SK-N-SH (cell line): ENCODE results near the gene SARDH. TPM values are rescaled to one million over a fixed set of nuclear protein-coding genes. Genes with fewer than 3 reads are reported as not detected.
A peak's percentile ranks its signal among the peaks of the same experiment; 100 is the strongest.

Experiments
- CTCF ChIA-PET: fragments of 300-600, 350-600 bp; formaldehyde crosslinking; extraction: SDS; loops from one replicate; lab custom pipeline; 2021; lab: Yijun Ruan, JAX
- POLR2A ChIA-PET: fragments of 350-600 bp; sonication (Branson Sonifier 250); formaldehyde crosslinking; extraction: SDS; loops from one replicate; lab custom pipeline; 2020; ENCODE audit warnings: antibody characterized with exemption, inconsistent platforms; lab: Yijun Ruan, JAX
- DNase-seq: peaks from one replicate; pipeline ENCODE4 v3.0.0; 2012
- H2AFZ ChIP-seq: fragments of 200-600 bp; sonication (generic); 2 replicates; pipeline ENCODE4 v1.8.1; 2016; ENCODE audit warnings: antibody characterized with exemption, mild to moderate bottlenecking, low read depth
- H3F3A ChIP-seq: fragments of 200-600 bp; sonication (generic); replicated peaks from 2 replicates; pipeline ENCODE3; 2016; ENCODE audit warnings: antibody characterized with exemption, mild to moderate bottlenecking; ENCODE audit not compliant: insufficient read depth
- H3K27ac ChIP-seq, 2 experiments: fragments of 200-500 bp in 1 of 2; fragments of 200-600 bp in 1 of 2; sonication (Bioruptor generic) in 1 of 2; sonication (generic), shearing (Covaris generic) in 1 of 2; 2 replicates each; pipeline versions ENCODE4 v1.5.1 to v1.6.1; 2014 to 2016; ENCODE audit warnings: low read depth in 2 of 2, inconsistent platforms in 1 of 2, low read length in 1 of 2, mild to moderate bottlenecking in 1 of 2, mixed read lengths in 1 of 2
- H3K27me3 ChIP-seq: fragments of 200-600 bp; sonication (generic), shearing (Covaris generic); 2 replicates; pipeline ENCODE4 v1.6.1; 2016; ENCODE audit warnings: mixed run types; ENCODE audit not compliant: insufficient read depth
- H3K36me3 ChIP-seq, 2 experiments: fragments of 200-500 bp in 1 of 2; fragments of 200-600 bp in 1 of 2; sonication (Bioruptor generic) in 1 of 2; sonication (generic) in 1 of 2; replicated peaks in 1 of 2; 2 replicates each; pipeline versions ENCODE3 to v1.5.1; 2014 to 2016; ENCODE audit warnings: low read length in 1 of 2, mild to moderate bottlenecking in 1 of 2; ENCODE audit not compliant: insufficient read depth in 2 of 2, control insufficient read depth in 1 of 2
- H3K4me1 ChIP-seq, 2 experiments: fragments of 200-500 bp in 1 of 2; fragments of 200-600 bp in 1 of 2; sonication (Bioruptor generic) in 1 of 2; sonication (generic), shearing (Covaris generic) in 1 of 2; 2 replicates each; pipeline versions ENCODE4 v1.5.1 to v1.6.1; 2014 to 2016; ENCODE audit warnings: low read depth in 1 of 2, low read length in 1 of 2, mixed run types in 1 of 2; ENCODE audit not compliant: insufficient read depth in 2 of 2, control insufficient read depth in 1 of 2
- H3K4me2 ChIP-seq: fragments of 200-600 bp; sonication (generic), shearing (Covaris generic); 2 replicates; pipeline ENCODE4 v1.6.1; 2017; ENCODE audit warnings: mixed run types
- H3K4me3 ChIP-seq, 2 experiments: fragments of 200-500 bp in 1 of 2; fragments of 200-600 bp in 1 of 2; sonication (Bioruptor generic) in 1 of 2; sonication (generic), shearing (Covaris generic) in 1 of 2; 2 replicates each; pipeline versions ENCODE4 v1.5.1 to v1.8.1; 2014 to 2016; ENCODE audit warnings: low read depth in 2 of 2, inconsistent platforms in 1 of 2, low read length in 1 of 2, mild to moderate bottlenecking in 1 of 2, mixed read lengths in 1 of 2, moderate library complexity in 1 of 2
- H3K79me2 ChIP-seq: fragments of 200-600 bp; sonication (generic); 2 replicates; pipeline ENCODE4 v1.8.1; 2017; ENCODE audit warnings: mild to moderate bottlenecking; ENCODE audit not compliant: insufficient read depth
- H3K9ac ChIP-seq: fragments of 200-600 bp; sonication (generic); 2 replicates; pipeline ENCODE4 v1.6.1; 2017; ENCODE audit warnings: mixed run types
- H3K9me2 ChIP-seq: fragments of 200-600 bp; sonication (generic); 2 replicates; pipeline ENCODE4 v1.6.1; 2017; ENCODE audit warnings: mixed run types
- H3K9me3 ChIP-seq: fragments of 200-600 bp; sonication (generic); 2 replicates; pipeline ENCODE4 v1.6.1; 2017; ENCODE audit warnings: mixed run types, mild to moderate bottlenecking, moderate library complexity
- H4K20me1 ChIP-seq: fragments of 200-600 bp; sonication (generic); 2 replicates; pipeline ENCODE4 v1.6.1; 2017; ENCODE audit warnings: mild to moderate bottlenecking, mixed run types; ENCODE audit not compliant: insufficient read depth
- EP300 ChIP-seq, 2 experiments: IDR thresholded peaks; 2 replicates each; pipeline versions ENCODE4 v1.4.0 to v1.6.1; 2012; ENCODE audit warnings: borderline replicate concordance in 1 of 2, low read depth in 1 of 2, low read length in 1 of 2
- FOXM1 ChIP-seq: IDR thresholded peaks from 2 replicates; pipeline ENCODE4 v1.4.0; 2012; ENCODE audit warnings: low read depth, mild to moderate bottlenecking
- MEF2A ChIP-seq: IDR thresholded peaks from 2 replicates; pipeline ENCODE4 v1.4.0; 2012; ENCODE audit warnings: low read depth, borderline replicate concordance
- MXI1 ChIP-seq: IDR thresholded peaks from 2 replicates; pipeline ENCODE4 v1.6.1; 2012; ENCODE audit warnings: mild to moderate bottlenecking, low read depth, low read length, improper control_type of control experiment
- RAD21 ChIP-seq: IDR thresholded peaks from 2 replicates; pipeline ENCODE4 v1.6.1; 2012; ENCODE audit warnings: mild to moderate bottlenecking, low read length
- RCOR1 ChIP-seq: fragments of 150-350 bp; IDR thresholded peaks from 2 replicates; pipeline ENCODE4 v1.6.1; 2017; ENCODE audit warnings: antibody characterized with exemption, low read length
- RFX5 ChIP-seq: IDR thresholded peaks from 2 replicates; pipeline ENCODE4 v1.6.1; 2012; ENCODE audit warnings: mild to moderate bottlenecking, improper control_type of control experiment, low read length
- TCF12 ChIP-seq: IDR thresholded peaks from 2 replicates; pipeline ENCODE4 v1.4.0; 2012
- USF2 ChIP-seq: fragments of 150-350 bp; IDR thresholded peaks from 2 replicates; pipeline ENCODE4 v1.6.1; 2017; ENCODE audit warnings: antibody characterized with exemption, low read length, low read depth, borderline replicate concordance
- YY1 ChIP-seq: IDR thresholded peaks from 2 replicates; pipeline ENCODE4 v1.4.0; 2012; ENCODE audit warnings: low read depth, mild to moderate bottlenecking
- ZBTB33 ChIP-seq: IDR thresholded peaks from 2 replicates; pipeline ENCODE4 v1.4.0; 2012; ENCODE audit warnings: low read depth, borderline replicate concordance
- WGBS: methylation state at CpG from one replicate; pipeline ENCODE4 v1.1.6; 2017; ENCODE audit warnings: low lambda C conversion rate; 5-methylcytosine and 5-hydroxymethylcytosine counted together
- polyA plus RNA-seq, 3 experiments: library from polyadenylated mRNA; depleted of rRNA; stranded (reverse); fragments of >200 nt; gene quantifications; 2 replicates each; pipeline ENCODE4 v1.2.3, GENCODE V29; 2012
- TF ChIP-seq, protein P1 (sequence below): IDR thresholded peaks from 2 replicates; pipeline ENCODE4; 2012
- TF ChIP-seq, protein P2 (sequence below): IDR thresholded peaks from 2 replicates; pipeline ENCODE4 v1.6.1; 2012; ENCODE audit warnings: mild to moderate bottlenecking, low read depth, low read length, moderate library complexity

SARDH gene
- polyA plus RNA-seq, 1 of the 3 experiments (the other 2 are of a cell fraction): 5.9 TPM

- TF ChIP-seq ZBTB33: no peak
- TF ChIP-seq MEF2A: no peak
- TF ChIP-seq RAD21: no peak; the same call in 1 of the 2 replicates
Observed at GRCh38 chr9:133683586-133684120, 54.5 kb downstream of the SARDH start (continued).

DNA sequence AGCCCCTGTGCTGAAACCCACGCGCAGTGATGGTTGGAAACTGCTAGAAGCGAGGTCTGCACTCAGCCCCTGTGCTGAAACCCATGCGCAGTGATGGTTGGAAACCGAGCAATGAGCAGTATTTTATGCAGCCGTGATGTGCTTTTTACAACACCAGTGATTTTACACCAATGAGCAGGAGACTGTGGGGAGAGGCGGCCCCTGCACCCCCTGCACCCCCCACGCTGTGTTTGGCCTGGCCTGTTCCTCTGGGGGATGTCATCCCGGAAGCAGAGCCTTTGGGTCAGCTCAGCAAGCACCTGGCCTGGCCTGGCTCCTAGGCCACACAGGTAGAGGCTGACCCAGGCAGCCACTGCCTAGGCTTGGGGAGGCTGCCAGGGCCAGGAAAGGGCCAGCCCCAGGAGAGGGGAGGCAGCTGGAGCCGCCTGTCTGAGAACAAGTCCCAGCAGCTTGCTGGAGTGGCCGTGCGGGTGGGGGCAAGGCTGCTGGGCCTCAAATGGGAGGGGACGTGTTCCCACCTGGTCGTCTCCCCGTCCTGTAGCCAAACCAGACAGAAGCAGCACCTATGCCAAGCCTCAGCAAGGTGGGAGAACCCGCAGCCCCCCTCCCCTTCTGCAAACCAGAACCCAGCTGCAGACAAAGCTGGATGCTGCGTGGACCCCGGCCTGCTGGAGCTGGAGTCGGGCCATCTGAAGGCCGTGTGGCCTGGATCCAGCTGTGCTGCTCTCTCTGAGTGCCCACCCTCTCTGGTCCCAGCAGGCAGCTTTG lies 55.1 kb downstream of the SARDH start:
- WGBS: 71% methylated on average over 10 of the region's 20 CpGs
- Histone ChIP-seq H3K9ac (no peak overlapping the region), H2AFZ (no peak overlapping the region), H4K20me1 (no peaks in the 10 kb centered on the region), H3K9me2 (no peaks in the 10 kb centered on the region), H3K27ac (peak overlapping the region in 1 of 2 experiments; percentile 97; a peak in 2 of 4 replicates), H3K36me3 (no peaks in the 10 kb centered on the region), H3K9me3 (no peaks in the 10 kb centered on the region), H3F3A (no peaks in the 10 kb centered on the region), H3K79me2 (no peaks in the 10 kb centered on the region), H3K4me1 (peaks cover 0 to 72% of the 10 kb centered on the region in 2 experiments; a peak in 2 of 4 replicates), H3K4me2 (no peak overlapping the region), H3K4me3 (no peak overlapping the region), H3K27me3 (no peaks in the 10 kb centered on the region)
- POLR2A ChIA-PET: interaction anchor here (0.9 to 2.1 kb wide), 8 partner anchors 15 to 149 kb away, joined by 3 to 10 read pairs (median 5); partner anchors contain the start of genes DBH and SARDH
- CTCF ChIA-PET: interaction anchor here (0.6 to 2.2 kb wide), 8 partner anchors 9 to 59 kb away, joined by 3 to 15 read pairs (median 3); no protein-coding TSS in a partner anchor
- no peak for DNase-seq
- TF ChIP-seq RCOR1: peak; percentile 56
- TF ChIP-seq TCF12: no peak

- Histone ChIP-seq H3K4me2 (no peak overlapping the region), H3K79me2 (no peaks in the 10 kb centered on the region), H3K36me3 (no peaks in the 10 kb centered on the region), H3K4me3 (no peak overlapping the region), H3K27me3 (no peaks in the 10 kb centered on the region), H4K20me1 (no peaks in the 10 kb centered on the region), H3K27ac (peak overlapping the region in 1 of 2 experiments; percentile 84; a peak in 2 of 4 replicates), H3K9ac (no peak overlapping the region), H3K4me1 (peaks cover 0 to 73% of the 10 kb centered on the region in 2 experiments; a peak in 2 of 4 replicates), H2AFZ (no peak overlapping the region), H3F3A (no peaks in the 10 kb centered on the region), H3K9me3 (no peaks in the 10 kb centered on the region), H3K9me2 (no peaks in the 10 kb centered on the region)
- WGBS: 90% methylated on average over 35 of the region's 35 CpGs
- DNase-seq: no peak
- ChIA-PET POLR2A (no interaction called here), CTCF (interaction anchor here (1.3 kb wide), 1 partner anchor 10 kb away, joined by 3 read pairs; no protein-coding TSS in a partner anchor)
- TF ChIP-seq, protein P1, sequence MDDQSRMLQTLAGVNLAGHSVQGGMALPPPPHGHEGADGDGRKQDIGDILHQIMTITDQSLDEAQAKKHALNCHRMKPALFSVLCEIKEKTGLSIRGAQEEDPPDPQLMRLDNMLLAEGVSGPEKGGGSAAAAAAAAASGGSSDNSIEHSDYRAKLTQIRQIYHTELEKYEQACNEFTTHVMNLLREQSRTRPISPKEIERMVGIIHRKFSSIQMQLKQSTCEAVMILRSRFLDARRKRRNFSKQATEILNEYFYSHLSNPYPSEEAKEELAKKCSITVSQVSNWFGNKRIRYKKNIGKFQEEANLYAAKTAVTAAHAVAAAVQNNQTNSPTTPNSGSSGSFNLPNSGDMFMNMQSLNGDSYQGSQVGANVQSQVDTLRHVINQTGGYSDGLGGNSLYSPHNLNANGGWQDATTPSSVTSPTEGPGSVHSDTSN: no peak
- TF ChIP-seq FOXM1: no peak
- no peak for TF ChIP-seq RFX5
- no peak for TF ChIP-seq RCOR1
- TF ChIP-seq, protein P2, sequence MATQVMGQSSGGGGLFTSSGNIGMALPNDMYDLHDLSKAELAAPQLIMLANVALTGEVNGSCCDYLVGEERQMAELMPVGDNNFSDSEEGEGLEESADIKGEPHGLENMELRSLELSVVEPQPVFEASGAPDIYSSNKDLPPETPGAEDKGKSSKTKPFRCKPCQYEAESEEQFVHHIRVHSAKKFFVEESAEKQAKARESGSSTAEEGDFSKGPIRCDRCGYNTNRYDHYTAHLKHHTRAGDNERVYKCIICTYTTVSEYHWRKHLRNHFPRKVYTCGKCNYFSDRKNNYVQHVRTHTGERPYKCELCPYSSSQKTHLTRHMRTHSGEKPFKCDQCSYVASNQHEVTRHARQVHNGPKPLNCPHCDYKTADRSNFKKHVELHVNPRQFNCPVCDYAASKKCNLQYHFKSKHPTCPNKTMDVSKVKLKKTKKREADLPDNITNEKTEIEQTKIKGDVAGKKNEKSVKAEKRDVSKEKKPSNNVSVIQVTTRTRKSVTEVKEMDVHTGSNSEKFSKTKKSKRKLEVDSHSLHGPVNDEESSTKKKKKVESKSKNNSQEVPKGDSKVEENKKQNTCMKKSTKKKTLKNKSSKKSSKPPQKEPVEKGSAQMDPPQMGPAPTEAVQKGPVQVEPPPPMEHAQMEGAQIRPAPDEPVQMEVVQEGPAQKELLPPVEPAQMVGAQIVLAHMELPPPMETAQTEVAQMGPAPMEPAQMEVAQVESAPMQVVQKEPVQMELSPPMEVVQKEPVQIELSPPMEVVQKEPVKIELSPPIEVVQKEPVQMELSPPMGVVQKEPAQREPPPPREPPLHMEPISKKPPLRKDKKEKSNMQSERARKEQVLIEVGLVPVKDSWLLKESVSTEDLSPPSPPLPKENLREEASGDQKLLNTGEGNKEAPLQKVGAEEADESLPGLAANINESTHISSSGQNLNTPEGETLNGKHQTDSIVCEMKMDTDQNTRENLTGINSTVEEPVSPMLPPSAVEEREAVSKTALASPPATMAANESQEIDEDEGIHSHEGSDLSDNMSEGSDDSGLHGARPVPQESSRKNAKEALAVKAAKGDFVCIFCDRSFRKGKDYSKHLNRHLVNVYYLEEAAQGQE: no peak
- no peak for TF ChIP-seq YY1
- TF ChIP-seq MXI1: no peak
- no peak for TF ChIP-seq EP300 (IDR thresholded peaks at IDR 0.05; ENCODE audit: borderline replicate concordance in 1 of 2, low read depth in 1 of 2, low read length in 1 of 2)
- no peak for TF ChIP-seq USF2
Observed at GRCh38 chr9:133681658-133682306, 56.4 kb downstream of the SARDH start.
